GM23338 (cell line): ENCODE data around the gene KCNAB1. TPM values are rescaled to one million over a fixed set of nuclear protein-coding genes. Genes with fewer than 3 reads are reported as not detected.

Source experiments
- ATAC-seq: fragments of 200-7000 bp; cut with Tn5 transposase; 3 replicates; pipeline ENCODE4 v1.9.1; 2020
- DNase-seq: peaks from one replicate; pipeline ENCODE4 v3.0.0-alpha.2; 2015; ENCODE audit warnings: low spot score
- H2AFZ ChIP-seq: fragments of 200-600 bp; sonication (generic); 2 replicates; pipeline ENCODE4 v1.8.0; 2016; ENCODE audit warnings: antibody characterized with exemption, mild to moderate bottlenecking, moderate library complexity
- H3F3A ChIP-seq: fragments of 200-600 bp; sonication (generic); replicated peaks from 2 replicates; pipeline ENCODE4 v1.8.0; 2017; ENCODE audit warnings: antibody characterized with exemption, mixed run types, low read depth
- H3K27ac ChIP-seq: fragments of 200-600 bp; sonication (generic); 2 replicates; pipeline ENCODE4 v1.6.1; 2016; ENCODE audit warnings: low read depth
- H3K27me3 ChIP-seq: fragments of 200-600 bp; sonication (generic); 2 replicates; pipeline ENCODE4 v1.8.0; 2016; ENCODE audit warnings: mild to moderate bottlenecking, mixed run types, moderate library complexity; ENCODE audit not compliant: insufficient read depth
- H3K36me3 ChIP-seq: fragments of 200-600 bp; sonication (generic); 2 replicates; pipeline ENCODE4 v1.8.0; 2016; ENCODE audit warnings: mild to moderate bottlenecking; ENCODE audit not compliant: insufficient read depth
- H3K4me1 ChIP-seq: fragments of 200-600 bp; sonication (generic); 2 replicates; pipeline ENCODE4 v1.8.0; 2016; ENCODE audit warnings: mild to moderate bottlenecking, moderate library complexity; ENCODE audit not compliant: insufficient read depth
- H3K4me2 ChIP-seq: fragments of 200-600 bp; sonication (generic); 2 replicates; pipeline ENCODE4 v1.7.1; 2017; ENCODE audit warnings: mixed run types
- H3K4me3 ChIP-seq: fragments of 200-600 bp; sonication (generic); 2 replicates; pipeline ENCODE4 v1.6.1; 2016; ENCODE audit warnings: mixed run types
- H3K79me2 ChIP-seq: fragments of 200-600 bp; sonication (generic); replicated peaks from 2 replicates; pipeline ENCODE4 v1.8.0; 2017; ENCODE audit warnings: mild to moderate bottlenecking; ENCODE audit not compliant: insufficient read depth
- H3K9me2 ChIP-seq: fragments of 200-600 bp; sonication (generic); 2 replicates; pipeline ENCODE4 v1.8.0; 2017; ENCODE audit not compliant: insufficient read depth
- H4K20me1 ChIP-seq: fragments of 200-600 bp; sonication (generic); replicated peaks from 2 replicates; pipeline ENCODE4 v1.8.0; 2017; ENCODE audit warnings: mild to moderate bottlenecking; ENCODE audit not compliant: insufficient read depth
- H3K27ac Mint-ChIP-seq: 2 replicates; pipeline ENCODE4 v1.8.0; 2020; ENCODE audit warnings: inconsistent platforms, mild to moderate bottlenecking, moderate library complexity, mixed read lengths
- H3K27me3 Mint-ChIP-seq: 3 replicates; pipeline ENCODE4 v1.8.0; 2022; ENCODE audit warnings: low read depth, mild to moderate bottlenecking, moderate library complexity, mixed read lengths, inconsistent platforms; ENCODE audit not compliant: insufficient read depth, poor library complexity
- H3K36me3 Mint-ChIP-seq: 3 replicates; pipeline ENCODE4 v1.8.0; 2021; ENCODE audit warnings: low read depth, mild to moderate bottlenecking, inconsistent platforms, moderate library complexity, mixed read lengths
- H3K4me1 Mint-ChIP-seq: 3 replicates; pipeline ENCODE4 v1.8.0; 2020; ENCODE audit warnings: mild to moderate bottlenecking, inconsistent platforms, mixed read lengths
- H3K4me3 Mint-ChIP-seq: 3 replicates; pipeline ENCODE4 v1.8.0; 2021; ENCODE audit warnings: moderate library complexity, mild to moderate bottlenecking, inconsistent platforms, mixed read lengths
- H3K9me3 Mint-ChIP-seq: 3 replicates; pipeline ENCODE4 v1.8.0; 2020; ENCODE audit warnings: moderate library complexity, mild to moderate bottlenecking, inconsistent platforms, mixed read lengths
- CREB1 ChIP-seq: fragments of 250-450 bp; sonication (Bioruptor Pico); IDR thresholded peaks from 2 replicates; pipeline ENCODE4 v1.5.0; 2020; ENCODE audit warnings: low read depth, mild to moderate bottlenecking, moderate library complexity
- EZH2 ChIP-seq: fragments of 200-600 bp; sonication (generic); IDR thresholded peaks from one replicate; pipeline ENCODE4 v1.8.0; 2017; ENCODE audit warnings: antibody characterized with exemption, mild to moderate bottlenecking, low read depth; ENCODE audit not compliant: unreplicated experiment
- EZH2phosphoT487 ChIP-seq: fragments of 200-600 bp; sonication (generic); IDR thresholded peaks from one replicate; pipeline ENCODE4 v1.8.1; 2018; ENCODE audit warnings: antibody characterized with exemption; ENCODE audit not compliant: unreplicated experiment
- JUNB ChIP-seq: IDR thresholded peaks from one replicate; pipeline ENCODE4 v1.6.1; 2016; ENCODE audit warnings: antibody characterized with exemption; ENCODE audit not compliant: unreplicated experiment
- NANOG ChIP-seq: IDR thresholded peaks from 2 replicates; pipeline ENCODE4 v1.6.1; 2016; ENCODE audit warnings: antibody characterized with exemption, borderline replicate concordance
- POLR2AphosphoS5 ChIP-seq: IDR thresholded peaks from 2 replicates; pipeline ENCODE4 v1.6.1; 2016; ENCODE audit warnings: antibody characterized with exemption, low read depth
- STAT1 ChIP-seq: IDR thresholded peaks from one replicate; pipeline ENCODE4 v1.6.1; 2016; ENCODE audit warnings: antibody characterized with exemption; ENCODE audit not compliant: unreplicated experiment
- ZNF114 ChIP-seq: fragments of 250-450 bp; sonication (Bioruptor Pico); IDR thresholded peaks from 2 replicates; pipeline ENCODE4 v1.5.0; 2020; ENCODE audit warnings: mild to moderate bottlenecking, moderate library complexity
- ZNF331 ChIP-seq: fragments of 250-450 bp; sonication (Bioruptor Pico); IDR thresholded peaks from 2 replicates; pipeline ENCODE4 v1.5.0; 2020; ENCODE audit warnings: low read depth, mild to moderate bottlenecking, moderate library complexity
- polyA plus RNA-seq: library from polyadenylated mRNA; unstranded; fragments of >200 nt; fragmentation: Nextera tagmentation; extraction: Ambion mirVana; gene quantifications from 2 replicates; pipeline ENCODE4 v1.2.1, GENCODE V29; 2016
- total RNA-seq: library from RNA; depleted of rRNA; stranded (reverse); fragments of >200 nt; shearing (Covaris generic); gene quantifications from 2 replicates; pipeline ENCODE4 v1.2.3, GENCODE V29; 2014
- TF ChIP-seq, protein P1 (sequence below): IDR thresholded peaks from one replicate; pipeline ENCODE4 v1.6.1; 2018; ENCODE audit warnings: antibody characterized with exemption; ENCODE audit not compliant: unreplicated experiment
- TF ChIP-seq, protein P2 (sequence below): fragments of 250-450 bp; sonication (Bioruptor Pico); IDR thresholded peaks from 2 replicates; pipeline ENCODE4 v1.5.0; 2020; ENCODE audit warnings: mild to moderate bottlenecking, moderate library complexity
- TF ChIP-seq, protein P3 (sequence below), 2 experiments: fragments of 200-600 bp in 1 of 2; sonication (generic) in 1 of 2; conservative IDR thresholded peaks; 2 replicates each; pipeline versions ENCODE4 v1.5.1 to v1.6.1; 2016 to 2017; ENCODE audit warnings: antibody characterized with exemption in 2 of 2, low read depth in 2 of 2, mild to moderate bottlenecking in 2 of 2, moderate library complexity in 1 of 2
- TF ChIP-seq, protein P4 (sequence below): IDR thresholded peaks from 2 replicates; pipeline ENCODE4 v1.6.1; 2016; ENCODE audit warnings: antibody characterized with exemption

KCNAB1 gene
- total and polyA plus RNA-seq, 2 experiments from 2014 or later, result 0.69 to 2.6 TPM

DNA sequence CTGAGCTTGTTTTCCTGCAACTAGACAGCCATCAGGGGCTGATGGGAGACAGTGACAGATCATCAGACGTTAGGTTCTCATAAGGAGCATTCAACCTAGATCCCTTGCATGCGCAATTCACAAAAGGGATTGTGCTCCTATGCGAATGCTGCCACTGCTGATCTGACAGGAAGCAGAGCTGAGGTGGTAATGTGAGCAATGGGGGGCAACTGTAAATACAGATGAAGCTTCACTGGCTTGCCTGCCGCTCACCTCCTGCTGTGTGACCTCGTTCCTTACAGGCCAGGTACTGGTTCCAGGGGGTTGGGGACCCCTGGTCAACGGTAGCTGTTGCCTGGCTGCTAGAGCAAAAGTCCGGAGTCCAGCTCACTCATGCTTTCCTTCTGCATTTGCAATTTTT is 26.4 kb upstream of the KCNAB1 start:
- peak; percentile 82 for ATAC-seq
- TF ChIP-seq STAT1, result no peak
- TF ChIP-seq, protein P1, sequence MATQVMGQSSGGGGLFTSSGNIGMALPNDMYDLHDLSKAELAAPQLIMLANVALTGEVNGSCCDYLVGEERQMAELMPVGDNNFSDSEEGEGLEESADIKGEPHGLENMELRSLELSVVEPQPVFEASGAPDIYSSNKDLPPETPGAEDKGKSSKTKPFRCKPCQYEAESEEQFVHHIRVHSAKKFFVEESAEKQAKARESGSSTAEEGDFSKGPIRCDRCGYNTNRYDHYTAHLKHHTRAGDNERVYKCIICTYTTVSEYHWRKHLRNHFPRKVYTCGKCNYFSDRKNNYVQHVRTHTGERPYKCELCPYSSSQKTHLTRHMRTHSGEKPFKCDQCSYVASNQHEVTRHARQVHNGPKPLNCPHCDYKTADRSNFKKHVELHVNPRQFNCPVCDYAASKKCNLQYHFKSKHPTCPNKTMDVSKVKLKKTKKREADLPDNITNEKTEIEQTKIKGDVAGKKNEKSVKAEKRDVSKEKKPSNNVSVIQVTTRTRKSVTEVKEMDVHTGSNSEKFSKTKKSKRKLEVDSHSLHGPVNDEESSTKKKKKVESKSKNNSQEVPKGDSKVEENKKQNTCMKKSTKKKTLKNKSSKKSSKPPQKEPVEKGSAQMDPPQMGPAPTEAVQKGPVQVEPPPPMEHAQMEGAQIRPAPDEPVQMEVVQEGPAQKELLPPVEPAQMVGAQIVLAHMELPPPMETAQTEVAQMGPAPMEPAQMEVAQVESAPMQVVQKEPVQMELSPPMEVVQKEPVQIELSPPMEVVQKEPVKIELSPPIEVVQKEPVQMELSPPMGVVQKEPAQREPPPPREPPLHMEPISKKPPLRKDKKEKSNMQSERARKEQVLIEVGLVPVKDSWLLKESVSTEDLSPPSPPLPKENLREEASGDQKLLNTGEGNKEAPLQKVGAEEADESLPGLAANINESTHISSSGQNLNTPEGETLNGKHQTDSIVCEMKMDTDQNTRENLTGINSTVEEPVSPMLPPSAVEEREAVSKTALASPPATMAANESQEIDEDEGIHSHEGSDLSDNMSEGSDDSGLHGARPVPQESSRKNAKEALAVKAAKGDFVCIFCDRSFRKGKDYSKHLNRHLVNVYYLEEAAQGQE, result no peak
- no peak for TF ChIP-seq ZNF114 (CRISPR knock-in tag)
- no peak for TF ChIP-seq NANOG
- no peak for TF ChIP-seq POLR2AphosphoS5
- TF ChIP-seq JUNB, result no peak
- no peak for TF ChIP-seq EZH2
- TF ChIP-seq EZH2phosphoT487, result no peak
- TF ChIP-seq, protein P2, sequence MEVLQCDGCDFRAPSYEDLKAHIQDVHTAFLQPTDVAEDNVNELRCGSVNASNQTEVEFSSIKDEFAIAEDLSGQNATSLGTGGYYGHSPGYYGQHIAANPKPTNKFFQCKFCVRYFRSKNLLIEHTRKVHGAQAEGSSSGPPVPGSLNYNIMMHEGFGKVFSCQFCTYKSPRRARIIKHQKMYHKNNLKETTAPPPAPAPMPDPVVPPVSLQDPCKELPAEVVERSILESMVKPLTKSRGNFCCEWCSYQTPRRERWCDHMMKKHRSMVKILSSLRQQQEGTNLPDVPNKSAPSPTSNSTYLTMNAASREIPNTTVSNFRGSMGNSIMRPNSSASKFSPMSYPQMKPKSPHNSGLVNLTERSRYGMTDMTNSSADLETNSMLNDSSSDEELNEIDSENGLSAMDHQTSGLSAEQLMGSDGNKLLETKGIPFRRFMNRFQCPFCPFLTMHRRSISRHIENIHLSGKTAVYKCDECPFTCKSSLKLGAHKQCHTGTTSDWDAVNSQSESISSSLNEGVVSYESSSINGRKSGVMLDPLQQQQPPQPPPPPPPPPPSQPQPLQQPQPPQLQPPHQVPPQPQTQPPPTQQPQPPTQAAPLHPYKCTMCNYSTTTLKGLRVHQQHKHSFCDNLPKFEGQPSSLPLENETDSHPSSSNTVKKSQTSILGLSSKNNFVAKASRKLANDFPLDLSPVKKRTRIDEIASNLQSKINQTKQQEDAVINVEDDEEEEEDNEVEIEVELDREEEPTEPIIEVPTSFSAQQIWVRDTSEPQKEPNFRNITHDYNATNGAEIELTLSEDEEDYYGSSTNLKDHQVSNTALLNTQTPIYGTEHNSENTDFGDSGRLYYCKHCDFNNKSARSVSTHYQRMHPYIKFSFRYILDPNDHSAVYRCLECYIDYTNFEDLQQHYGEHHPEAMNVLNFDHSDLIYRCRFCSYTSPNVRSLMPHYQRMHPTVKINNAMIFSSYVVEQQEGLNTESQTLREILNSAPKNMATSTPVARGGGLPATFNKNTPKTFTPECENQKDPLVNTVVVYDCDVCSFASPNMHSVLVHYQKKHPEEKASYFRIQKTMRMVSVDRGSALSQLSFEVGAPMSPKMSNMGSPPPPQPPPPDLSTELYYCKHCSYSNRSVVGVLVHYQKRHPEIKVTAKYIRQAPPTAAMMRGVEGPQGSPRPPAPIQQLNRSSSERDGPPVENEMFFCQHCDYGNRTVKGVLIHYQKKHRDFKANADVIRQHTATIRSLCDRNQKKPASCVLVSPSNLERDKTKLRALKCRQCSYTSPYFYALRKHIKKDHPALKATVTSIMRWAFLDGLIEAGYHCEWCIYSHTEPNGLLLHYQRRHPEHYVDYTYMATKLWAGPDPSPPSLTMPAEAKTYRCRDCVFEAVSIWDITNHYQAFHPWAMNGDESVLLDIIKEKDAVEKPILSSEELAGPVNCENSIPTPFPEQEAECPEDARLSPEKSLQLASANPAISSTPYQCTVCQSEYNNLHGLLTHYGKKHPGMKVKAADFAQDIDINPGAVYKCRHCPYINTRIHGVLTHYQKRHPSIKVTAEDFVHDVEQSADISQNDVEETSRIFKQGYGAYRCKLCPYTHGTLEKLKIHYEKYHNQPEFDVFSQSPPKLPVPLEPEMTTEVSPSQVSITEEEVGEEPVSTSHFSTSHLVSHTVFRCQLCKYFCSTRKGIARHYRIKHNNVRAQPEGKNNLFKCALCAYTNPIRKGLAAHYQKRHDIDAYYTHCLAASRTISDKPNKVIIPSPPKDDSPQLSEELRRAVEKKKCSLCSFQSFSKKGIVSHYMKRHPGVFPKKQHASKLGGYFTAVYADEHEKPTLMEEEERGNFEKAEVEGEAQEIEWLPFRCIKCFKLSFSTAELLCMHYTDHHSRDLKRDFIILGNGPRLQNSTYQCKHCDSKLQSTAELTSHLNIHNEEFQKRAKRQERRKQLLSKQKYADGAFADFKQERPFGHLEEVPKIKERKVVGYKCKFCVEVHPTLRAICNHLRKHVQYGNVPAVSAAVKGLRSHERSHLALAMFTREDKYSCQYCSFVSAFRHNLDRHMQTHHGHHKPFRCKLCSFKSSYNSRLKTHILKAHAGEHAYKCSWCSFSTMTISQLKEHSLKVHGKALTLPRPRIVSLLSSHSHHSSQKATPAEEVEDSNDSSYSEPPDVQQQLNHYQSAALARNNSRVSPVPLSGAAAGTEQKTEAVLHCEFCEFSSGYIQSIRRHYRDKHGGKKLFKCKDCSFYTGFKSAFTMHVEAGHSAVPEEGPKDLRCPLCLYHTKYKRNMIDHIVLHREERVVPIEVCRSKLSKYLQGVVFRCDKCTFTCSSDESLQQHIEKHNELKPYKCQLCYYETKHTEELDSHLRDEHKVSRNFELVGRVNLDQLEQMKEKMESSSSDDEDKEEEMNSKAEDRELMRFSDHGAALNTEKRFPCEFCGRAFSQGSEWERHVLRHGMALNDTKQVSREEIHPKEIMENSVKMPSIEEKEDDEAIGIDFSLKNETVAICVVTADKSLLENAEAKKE (CRISPR knock-in tag), result no peak
- TF ChIP-seq, protein P3, sequence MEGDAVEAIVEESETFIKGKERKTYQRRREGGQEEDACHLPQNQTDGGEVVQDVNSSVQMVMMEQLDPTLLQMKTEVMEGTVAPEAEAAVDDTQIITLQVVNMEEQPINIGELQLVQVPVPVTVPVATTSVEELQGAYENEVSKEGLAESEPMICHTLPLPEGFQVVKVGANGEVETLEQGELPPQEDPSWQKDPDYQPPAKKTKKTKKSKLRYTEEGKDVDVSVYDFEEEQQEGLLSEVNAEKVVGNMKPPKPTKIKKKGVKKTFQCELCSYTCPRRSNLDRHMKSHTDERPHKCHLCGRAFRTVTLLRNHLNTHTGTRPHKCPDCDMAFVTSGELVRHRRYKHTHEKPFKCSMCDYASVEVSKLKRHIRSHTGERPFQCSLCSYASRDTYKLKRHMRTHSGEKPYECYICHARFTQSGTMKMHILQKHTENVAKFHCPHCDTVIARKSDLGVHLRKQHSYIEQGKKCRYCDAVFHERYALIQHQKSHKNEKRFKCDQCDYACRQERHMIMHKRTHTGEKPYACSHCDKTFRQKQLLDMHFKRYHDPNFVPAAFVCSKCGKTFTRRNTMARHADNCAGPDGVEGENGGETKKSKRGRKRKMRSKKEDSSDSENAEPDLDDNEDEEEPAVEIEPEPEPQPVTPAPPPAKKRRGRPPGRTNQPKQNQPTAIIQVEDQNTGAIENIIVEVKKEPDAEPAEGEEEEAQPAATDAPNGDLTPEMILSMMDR (conservative IDR thresholded peaks at IDR 0.05; ENCODE audit: low read depth in 2 of 2), result no peak
- TF ChIP-seq, protein P4, sequence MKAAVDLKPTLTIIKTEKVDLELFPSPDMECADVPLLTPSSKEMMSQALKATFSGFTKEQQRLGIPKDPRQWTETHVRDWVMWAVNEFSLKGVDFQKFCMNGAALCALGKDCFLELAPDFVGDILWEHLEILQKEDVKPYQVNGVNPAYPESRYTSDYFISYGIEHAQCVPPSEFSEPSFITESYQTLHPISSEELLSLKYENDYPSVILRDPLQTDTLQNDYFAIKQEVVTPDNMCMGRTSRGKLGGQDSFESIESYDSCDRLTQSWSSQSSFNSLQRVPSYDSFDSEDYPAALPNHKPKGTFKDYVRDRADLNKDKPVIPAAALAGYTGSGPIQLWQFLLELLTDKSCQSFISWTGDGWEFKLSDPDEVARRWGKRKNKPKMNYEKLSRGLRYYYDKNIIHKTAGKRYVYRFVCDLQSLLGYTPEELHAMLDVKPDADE, result no peak
- TF ChIP-seq CREB1, result no peak
- TF ChIP-seq ZNF331 (CRISPR knock-in tag), result no peak
- H3K27ac ChIP-seq, result no peak overlapping the region
- no peaks in the 10 kb centered on the region for H3F3A ChIP-seq
- peak overlapping the region; percentile 72 for H3K4me2 ChIP-seq
- H3K36me3 ChIP-seq, result no peaks in the 10 kb centered on the region
- H3K4me1 ChIP-seq, result peaks cover 10% of the 10 kb centered on the region
- H3K36me3 Mint-ChIP-seq, result no peaks in the 10 kb centered on the region
- no peak overlapping the region for H3K4me3 Mint-ChIP-seq
- H3K79me2 ChIP-seq, result no peaks in the 10 kb centered on the region
- H3K27me3 ChIP-seq, result no peaks in the 10 kb centered on the region
- H3K4me3 ChIP-seq, result no peak overlapping the region
- peak overlapping the region; percentile 12; the same call in 1 of the 2 replicates for H2AFZ ChIP-seq
- no peaks in the 10 kb centered on the region for H3K9me2 ChIP-seq
- H3K9me3 Mint-ChIP-seq, result no peaks in the 10 kb centered on the region; the same call in 2 of the 3 replicates
- H3K27me3 Mint-ChIP-seq, result peaks cover 2% of the 10 kb centered on the region
- DNase-seq, result peak; percentile 70
- H3K4me1 Mint-ChIP-seq, result peaks cover 6% of the 10 kb centered on the region
- no peaks in the 10 kb centered on the region for H4K20me1 ChIP-seq
- peak overlapping the region; percentile 37; the same call in 1 of the 2 replicates for H3K27ac Mint-ChIP-seq
